GM19438 (cell line): Measurements from ENCODE around the gene ETV6.
"Not testable (repeated sequence)": the region's sequence is repeated elsewhere in the genome, so short reads cannot be mapped to it uniquely, and the experiment has no call there.

ENCODE experiments used
- ATAC-seq: cut with Tn5 transposase; IDR thresholded peaks from one replicate; pipeline ENCODE4 v1.9.1; 2021; ENCODE audit warnings: low read depth; ENCODE audit not compliant: unreplicated experiment

The ETV6 gene

GRCh38 chr12:11649413-11650285, at the start of gene ETV6:
Gene ETV6 (plus strand): TSS chr12:11649674. CDS start chr12:11650128, 454 bp downstream.
- peak; percentile 41 for ATAC-seq

GRCh38 chr12:11600199-11600598, 49.3 kb upstream of the ETV6 start:
- ATAC-seq = no peak

GRCh38 chr12:11601647-11602046, 47.8 kb upstream of the ETV6 start:
- no peak for ATAC-seq

- no peak for ATAC-seq
These were observed 42.0 kb upstream of the ETV6 start for GRCh38 chr12:11607313-11608081.

GRCh38 chr12:11609045-11609444, 40.4 kb upstream of the ETV6 start:
- ATAC-seq = no peak

- ATAC-seq = no peak
These were observed 34.0 kb upstream of the ETV6 start for GRCh38 chr12:11615481-11615880.

- ATAC-seq = no peak
These were observed 31.4 kb upstream of the ETV6 start for GRCh38 chr12:11618046-11618445.

- no peak for ATAC-seq
These were observed 27.6 kb upstream of the ETV6 start for GRCh38 chr12:11621797-11622423.

GRCh38 chr12:11622876-11623281, 26.6 kb upstream of the ETV6 start:
- ATAC-seq = no peak

GRCh38 chr12:11623382-11623781, 26.1 kb upstream of the ETV6 start:
- ATAC-seq = no peak

GRCh38 chr12:11624116-11624515, 25.4 kb upstream of the ETV6 start:
- no peak for ATAC-seq

GRCh38 chr12:11627709-11628108, 21.8 kb upstream of the ETV6 start:
- not testable (repeated sequence) for ATAC-seq

GRCh38 chr12:11628353-11628752, 21.1 kb upstream of the ETV6 start:
- no peak for ATAC-seq

- ATAC-seq = no peak
These were observed 19.3 kb upstream of the ETV6 start for GRCh38 chr12:11630046-11630706.

- no peak for ATAC-seq
These were observed 18.2 kb upstream of the ETV6 start for GRCh38 chr12:11631288-11631687.

GRCh38 chr12:11631881-11632280, 17.6 kb upstream of the ETV6 start:
- not testable (repeated sequence) for ATAC-seq

- ATAC-seq = no peak
These were observed 15.5 kb upstream of the ETV6 start for GRCh38 chr12:11633968-11634367.

GRCh38 chr12:11635341-11635740, 14.1 kb upstream of the ETV6 start:
- no peak for ATAC-seq

GRCh38 chr12:11638315-11638916, 11.1 kb upstream of the ETV6 start:
- no peak for ATAC-seq

GRCh38 chr12:11639454-11639853, 10.0 kb upstream of the ETV6 start:
- no peak for ATAC-seq
